HEK293 (cell line): ENCODE data around the gene FAAP100.
A peak's percentile ranks its signal among the peaks of the same experiment; 100 is the strongest.

Experiments
- CTCF ChIA-PET: fragments of 350-600 bp; formaldehyde crosslinking; extraction: SDS; loops from one replicate; lab custom pipeline; 2021; ENCODE audit warnings: antibody characterized with exemption; lab: Yijun Ruan, JAX
- POLR2A ChIA-PET: fragments of 300-600 bp; formaldehyde crosslinking; extraction: SDS; loops from one replicate; lab custom pipeline; 2020; ENCODE audit warnings: antibody characterized with exemption, inconsistent platforms; lab: Yijun Ruan, JAX
- H3K27ac ChIP-seq: fragments of 200-500 bp; sonication (Bioruptor generic); 2 replicates; pipeline ENCODE4 v1.5.1; 2014; ENCODE audit warnings: low read depth, low read length, control low read depth, inconsistent platforms; ENCODE audit errors: extremely low read depth
- H3K36me3 ChIP-seq, 2 experiments: fragments of 200-500 bp in 1 of 2; sonication (Bioruptor generic) in 1 of 2; 1 replicate in 1 of 2; 2 replicates in 1 of 2; pipeline ENCODE4 v1.5.1; 2014 to 2017; ENCODE audit warnings: inconsistent platforms in 2 of 2, low read length in 2 of 2; ENCODE audit not compliant: control insufficient read depth in 2 of 2, insufficient read depth in 1 of 2
- H3K4me1 ChIP-seq: fragments of 200-500 bp; sonication (Bioruptor generic); 2 replicates; pipeline ENCODE4 v1.5.1; 2014; ENCODE audit warnings: mild to moderate bottlenecking, low read length, inconsistent platforms; ENCODE audit not compliant: control insufficient read depth, insufficient read depth
- H3K4me3 ChIP-seq: 2 replicates; pipeline ENCODE4 v1.5.1; 2011; ENCODE audit warnings: low read depth, mild to moderate bottlenecking, control low read depth, low read length, moderate library complexity
- H3K9me3 ChIP-seq: fragments of 200-500 bp; sonication (Bioruptor generic); 2 replicates; pipeline ENCODE4 v1.5.1; 2014; ENCODE audit warnings: low read depth, low read length, inconsistent platforms; ENCODE audit not compliant: control insufficient read depth, insufficient read depth
- BCL11A ChIP-seq: fragments of 450-650 bp; formaldehyde crosslinking; IDR thresholded peaks from 2 replicates; pipeline ENCODE4 v1.5.1; 2016; ENCODE audit warnings: low read depth, missing biosample characterization, missing genetic modification characterization
- BCL11B ChIP-seq: fragments of 450-650 bp; formaldehyde crosslinking; IDR thresholded peaks from 2 replicates; pipeline ENCODE4 v1.5.1; 2016; ENCODE audit warnings: low read depth, missing biosample characterization, missing genetic modification characterization
- EGR2 ChIP-seq: fragments of 450-650 bp; formaldehyde crosslinking; IDR thresholded peaks from 2 replicates; pipeline ENCODE4 v1.5.1; 2016; ENCODE audit warnings: low read depth, missing biosample characterization, missing genetic modification characterization
- KLF16 ChIP-seq: fragments of 450-650 bp; formaldehyde crosslinking; IDR thresholded peaks from 2 replicates; pipeline ENCODE4 v1.5.1; 2017; ENCODE audit warnings: missing biosample characterization, missing genetic modification characterization
- KLF7 ChIP-seq: fragments of 450-650 bp; formaldehyde crosslinking; IDR thresholded peaks from 2 replicates; pipeline ENCODE4 v1.5.1; 2016; ENCODE audit warnings: missing biosample characterization, missing genetic modification characterization, borderline replicate concordance
- KLF9 ChIP-seq: fragments of 450-650 bp; formaldehyde crosslinking; IDR thresholded peaks from 2 replicates; pipeline ENCODE4 v1.5.1; 2016; ENCODE audit warnings: missing biosample characterization, missing genetic modification characterization, low read depth
- SP2 ChIP-seq: fragments of 450-650 bp; formaldehyde crosslinking; IDR thresholded peaks from 2 replicates; pipeline ENCODE4 v1.5.1; 2016; ENCODE audit warnings: missing biosample characterization, missing genetic modification characterization
- ZBTB20 ChIP-seq: fragments of 450-650 bp; formaldehyde crosslinking; IDR thresholded peaks from 2 replicates; pipeline ENCODE4 v1.5.1; 2016; ENCODE audit warnings: missing biosample characterization, missing genetic modification characterization
- ZBTB8A ChIP-seq: fragments of 450-650 bp; formaldehyde crosslinking; IDR thresholded peaks from 2 replicates; pipeline ENCODE4 v1.5.1; 2016; ENCODE audit warnings: missing biosample characterization, missing genetic modification characterization
- ZFHX2 ChIP-seq: fragments of 450-650 bp; formaldehyde crosslinking; conservative IDR thresholded peaks from 2 replicates; pipeline ENCODE4 v1.5.1; 2016; ENCODE audit warnings: missing biosample characterization, missing genetic modification characterization
- ZNF16 ChIP-seq: fragments of 450-650 bp; formaldehyde crosslinking; IDR thresholded peaks from 2 replicates; pipeline ENCODE4 v1.5.1; 2016; ENCODE audit warnings: low read depth, missing biosample characterization, missing genetic modification characterization
- ZNF184 ChIP-seq: fragments of 450-650 bp; IDR thresholded peaks from 2 replicates; pipeline ENCODE4 v1.5.1; 2018; ENCODE audit warnings: missing biosample characterization, mild to moderate bottlenecking, missing genetic modification characterization
- ZNF221 ChIP-seq: fragments of 450-650 bp; formaldehyde crosslinking; IDR thresholded peaks from 2 replicates; pipeline ENCODE4 v1.5.1; 2017; ENCODE audit warnings: missing biosample characterization, missing genetic modification characterization, borderline replicate concordance
- ZNF324 ChIP-seq: fragments of 450-650 bp; formaldehyde crosslinking; IDR thresholded peaks from 2 replicates; pipeline ENCODE4 v1.5.1; 2016; ENCODE audit warnings: missing biosample characterization, missing genetic modification characterization
- ZNF501 ChIP-seq: fragments of 450-650 bp; formaldehyde crosslinking; IDR thresholded peaks from 2 replicates; pipeline ENCODE4 v1.5.1; 2016; ENCODE audit warnings: missing biosample characterization, missing genetic modification characterization
- ZNF510 ChIP-seq: fragments of 450-650 bp; formaldehyde crosslinking; IDR thresholded peaks from 2 replicates; pipeline ENCODE4 v1.5.1; 2018; ENCODE audit warnings: mild to moderate bottlenecking, missing genetic modification characterization, missing biosample characterization; ENCODE audit not compliant: insufficient replicate concordance
- ZNF600 ChIP-seq: fragments of 450-650 bp; formaldehyde crosslinking; IDR thresholded peaks from 2 replicates; pipeline ENCODE4 v1.5.1; 2016; ENCODE audit warnings: missing biosample characterization, missing genetic modification characterization
- TF ChIP-seq, protein P1 (sequence below): fragments of 450-650 bp; formaldehyde crosslinking; IDR thresholded peaks from 2 replicates; pipeline ENCODE4 v1.5.1; 2016; ENCODE audit warnings: missing biosample characterization, missing genetic modification characterization
- TF ChIP-seq, protein P2 (sequence below): fragments of 450-650 bp; formaldehyde crosslinking; optimal IDR thresholded peaks from 2 replicates; pipeline ENCODE3; 2016; ENCODE audit warnings: missing biosample characterization, mild to moderate bottlenecking, missing genetic modification characterization
- TF ChIP-seq, protein P3 (sequence below): fragments of 450-650 bp; formaldehyde crosslinking; IDR thresholded peaks from 2 replicates; pipeline ENCODE4; 2016; ENCODE audit warnings: missing biosample characterization, missing genetic modification characterization
- TF ChIP-seq, protein P4 (sequence below): sonication (generic); formaldehyde crosslinking; IDR thresholded peaks from 2 replicates; pipeline ENCODE4 v1.8.1; 2022; ENCODE audit warnings: mild to moderate bottlenecking, moderate library complexity, missing genetic modification reagents
- TF ChIP-seq, protein P5 (sequence below): fragments of 450-650 bp; formaldehyde crosslinking; IDR thresholded peaks from 2 replicates; pipeline ENCODE4 v1.5.1; 2016; ENCODE audit warnings: missing biosample characterization, missing genetic modification characterization

The FAAP100 gene

DNA sequence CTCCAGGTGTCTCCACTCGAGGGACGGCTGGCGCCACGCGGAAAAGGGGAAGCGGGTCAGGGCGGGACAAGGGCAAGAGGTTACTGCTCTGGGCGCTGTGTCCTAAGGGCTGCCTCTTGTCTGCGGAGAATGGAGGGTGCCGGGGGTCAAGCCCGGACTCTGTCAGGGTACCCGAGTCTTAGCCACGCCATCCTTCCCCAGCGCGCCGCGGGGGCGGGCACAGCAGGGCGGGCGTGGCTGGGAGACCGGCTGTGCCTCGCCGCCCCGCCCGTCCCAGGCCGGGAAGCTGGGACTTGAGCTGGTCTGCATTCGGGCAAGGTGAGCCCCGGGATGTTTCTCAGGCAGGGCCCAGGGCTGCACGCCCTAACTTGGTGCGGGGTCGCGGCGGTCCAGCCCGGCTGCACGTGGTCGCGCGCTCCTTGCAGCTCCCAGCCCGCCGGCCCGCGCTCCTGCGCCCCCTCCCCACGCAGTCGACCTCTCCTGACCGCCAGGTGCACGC is 33.3 kb downstream of the FAAP100 start (continued):
- TF ChIP-seq ZNF184 (tag by site-specific recombination) (no peak), ZNF501 (tag by site-specific recombination) (no peak), BCL11A (0 out of 2 replicates have a peak, but pooled peaks have one; percentile 34), ZNF510 (tag by site-specific recombination) (no peak), ZNF221 (tag by site-specific recombination) (no peak), BCL11B (tag by site-specific recombination) (0 out of 2 replicates have a peak, but pooled peaks have one; percentile 1), ZBTB20 (tag by site-specific recombination) (0 out of 2 replicates have a peak, but pooled peaks have one; percentile 49), KLF7 (tag by site-specific recombination) (peak; percentile 59; the same call in 1 of the 2 replicates), ZFHX2 (tag by site-specific recombination) (peak; percentile 40), KLF9 (peak; percentile 63; the same call in 1 of the 2 replicates), ZNF324 (tag by site-specific recombination) (no peak), ZNF600 (tag by site-specific recombination) (no peak; the same call in 1 of the 2 replicates), ZNF16 (tag by site-specific recombination) (no peak), ZBTB8A (tag by site-specific recombination) (peak; percentile 46; the same call in 1 of the 2 replicates), SP2 (peak; percentile 42)
- TF ChIP-seq, protein P1, sequence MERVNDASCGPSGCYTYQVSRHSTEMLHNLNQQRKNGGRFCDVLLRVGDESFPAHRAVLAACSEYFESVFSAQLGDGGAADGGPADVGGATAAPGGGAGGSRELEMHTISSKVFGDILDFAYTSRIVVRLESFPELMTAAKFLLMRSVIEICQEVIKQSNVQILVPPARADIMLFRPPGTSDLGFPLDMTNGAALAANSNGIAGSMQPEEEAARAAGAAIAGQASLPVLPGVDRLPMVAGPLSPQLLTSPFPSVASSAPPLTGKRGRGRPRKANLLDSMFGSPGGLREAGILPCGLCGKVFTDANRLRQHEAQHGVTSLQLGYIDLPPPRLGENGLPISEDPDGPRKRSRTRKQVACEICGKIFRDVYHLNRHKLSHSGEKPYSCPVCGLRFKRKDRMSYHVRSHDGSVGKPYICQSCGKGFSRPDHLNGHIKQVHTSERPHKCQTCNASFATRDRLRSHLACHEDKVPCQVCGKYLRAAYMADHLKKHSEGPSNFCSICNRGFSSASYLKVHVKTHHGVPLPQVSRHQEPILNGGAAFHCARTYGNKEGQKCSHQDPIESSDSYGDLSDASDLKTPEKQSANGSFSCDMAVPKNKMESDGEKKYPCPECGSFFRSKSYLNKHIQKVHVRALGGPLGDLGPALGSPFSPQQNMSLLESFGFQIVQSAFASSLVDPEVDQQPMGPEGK = peak; percentile 34; the same call in 1 of the 2 replicates
- TF ChIP-seq, protein P2, sequence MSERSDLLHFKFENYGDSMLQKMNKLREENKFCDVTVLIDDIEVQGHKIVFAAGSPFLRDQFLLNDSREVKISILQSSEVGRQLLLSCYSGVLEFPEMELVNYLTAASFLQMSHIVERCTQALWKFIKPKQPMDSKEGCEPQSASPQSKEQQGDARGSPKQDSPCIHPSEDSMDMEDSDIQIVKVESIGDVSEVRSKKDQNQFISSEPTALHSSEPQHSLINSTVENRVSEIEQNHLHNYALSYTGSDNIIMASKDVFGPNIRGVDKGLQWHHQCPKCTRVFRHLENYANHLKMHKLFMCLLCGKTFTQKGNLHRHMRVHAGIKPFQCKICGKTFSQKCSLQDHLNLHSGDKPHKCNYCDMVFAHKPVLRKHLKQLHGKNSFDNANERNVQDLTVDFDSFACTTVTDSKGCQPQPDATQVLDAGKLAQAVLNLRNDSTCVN (tag by site-specific recombination) = peak; percentile 56

DNA sequence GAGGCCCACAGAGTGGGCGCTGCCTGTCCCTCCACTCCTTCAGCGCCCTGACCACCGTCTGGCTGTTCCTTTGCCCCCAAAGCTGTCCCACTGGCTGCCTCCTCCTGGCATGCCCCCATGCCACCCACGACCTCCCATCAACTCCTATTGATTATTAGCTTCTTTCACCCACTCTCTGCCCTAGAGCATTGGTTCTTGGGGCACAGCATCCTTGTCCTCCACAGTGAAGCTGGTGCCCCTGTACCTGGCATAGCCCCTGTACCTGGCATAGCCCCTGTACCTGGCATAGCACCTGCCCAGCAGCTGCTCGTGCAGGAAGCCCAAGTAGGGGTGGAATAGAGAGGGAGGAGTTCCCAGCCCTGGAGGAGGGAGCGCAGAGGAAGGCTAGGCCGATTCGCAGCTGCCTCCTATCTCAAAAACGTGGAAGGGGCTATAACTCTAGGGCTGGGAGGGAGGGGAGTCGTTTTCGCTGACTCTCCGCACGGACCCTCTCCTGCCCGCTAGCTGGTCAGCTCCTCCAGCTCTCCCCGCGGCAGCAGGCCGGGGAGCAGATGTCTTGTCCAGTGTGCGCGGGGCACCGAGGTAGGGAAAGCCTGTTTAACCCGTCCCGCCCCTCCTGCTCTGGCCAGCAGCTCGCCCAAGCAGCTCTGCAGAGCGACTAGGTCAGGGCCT is 33.9 kb downstream of the FAAP100 start:
- no peaks in the 10 kb centered on the region for H3K9me3 ChIP-seq
- CTCF ChIA-PET = interaction anchor here (0.6 to 3.6 kb wide), 10 partner anchors 9 to 317 kb away, joined by 3 to 25 read pairs (median 3); no protein-coding TSS in a partner anchor
- no peaks in the 10 kb centered on the region for H3K36me3 ChIP-seq
- TF ChIP-seq EGR2 (peak; percentile 67; the same call in 1 of the 2 replicates), BCL11B (tag by site-specific recombination) (0 out of 2 replicates have a peak, but pooled peaks have one; percentile 37), KLF16 (tag by site-specific recombination) (no peak), ZFHX2 (tag by site-specific recombination) (peak; percentile 78)
- TF ChIP-seq, protein P3, sequence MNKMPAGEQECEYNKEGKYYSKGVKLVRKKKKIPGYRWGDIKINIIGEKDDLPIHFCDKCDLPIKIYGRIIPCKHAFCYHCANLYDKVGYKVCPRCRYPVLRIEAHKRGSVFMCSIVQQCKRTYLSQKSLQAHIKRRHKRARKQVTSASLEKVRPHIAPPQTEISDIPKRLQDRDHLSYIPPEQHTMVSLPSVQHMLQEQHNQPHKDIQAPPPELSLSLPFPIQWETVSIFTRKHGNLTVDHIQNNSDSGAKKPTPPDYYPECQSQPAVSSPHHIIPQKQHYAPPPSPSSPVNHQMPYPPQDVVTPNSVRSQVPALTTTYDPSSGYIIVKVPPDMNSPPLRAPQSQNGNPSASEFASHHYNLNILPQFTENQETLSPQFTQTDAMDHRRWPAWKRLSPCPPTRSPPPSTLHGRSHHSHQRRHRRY = no peak
- TF ChIP-seq, protein P4, sequence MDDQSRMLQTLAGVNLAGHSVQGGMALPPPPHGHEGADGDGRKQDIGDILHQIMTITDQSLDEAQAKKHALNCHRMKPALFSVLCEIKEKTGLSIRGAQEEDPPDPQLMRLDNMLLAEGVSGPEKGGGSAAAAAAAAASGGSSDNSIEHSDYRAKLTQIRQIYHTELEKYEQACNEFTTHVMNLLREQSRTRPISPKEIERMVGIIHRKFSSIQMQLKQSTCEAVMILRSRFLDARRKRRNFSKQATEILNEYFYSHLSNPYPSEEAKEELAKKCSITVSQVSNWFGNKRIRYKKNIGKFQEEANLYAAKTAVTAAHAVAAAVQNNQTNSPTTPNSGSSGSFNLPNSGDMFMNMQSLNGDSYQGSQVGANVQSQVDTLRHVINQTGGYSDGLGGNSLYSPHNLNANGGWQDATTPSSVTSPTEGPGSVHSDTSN (CRISPR knock-in tag) = peak; percentile 8; the same call in 1 of the 2 replicates
- TF ChIP-seq, protein P5, sequence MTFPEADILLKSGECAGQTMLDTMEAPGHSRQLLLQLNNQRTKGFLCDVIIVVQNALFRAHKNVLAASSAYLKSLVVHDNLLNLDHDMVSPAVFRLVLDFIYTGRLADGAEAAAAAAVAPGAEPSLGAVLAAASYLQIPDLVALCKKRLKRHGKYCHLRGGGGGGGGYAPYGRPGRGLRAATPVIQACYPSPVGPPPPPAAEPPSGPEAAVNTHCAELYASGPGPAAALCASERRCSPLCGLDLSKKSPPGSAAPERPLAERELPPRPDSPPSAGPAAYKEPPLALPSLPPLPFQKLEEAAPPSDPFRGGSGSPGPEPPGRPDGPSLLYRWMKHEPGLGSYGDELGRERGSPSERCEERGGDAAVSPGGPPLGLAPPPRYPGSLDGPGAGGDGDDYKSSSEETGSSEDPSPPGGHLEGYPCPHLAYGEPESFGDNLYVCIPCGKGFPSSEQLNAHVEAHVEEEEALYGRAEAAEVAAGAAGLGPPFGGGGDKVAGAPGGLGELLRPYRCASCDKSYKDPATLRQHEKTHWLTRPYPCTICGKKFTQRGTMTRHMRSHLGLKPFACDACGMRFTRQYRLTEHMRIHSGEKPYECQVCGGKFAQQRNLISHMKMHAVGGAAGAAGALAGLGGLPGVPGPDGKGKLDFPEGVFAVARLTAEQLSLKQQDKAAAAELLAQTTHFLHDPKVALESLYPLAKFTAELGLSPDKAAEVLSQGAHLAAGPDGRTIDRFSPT (tag by site-specific recombination) = peak; percentile 79
- POLR2A ChIA-PET = interaction anchor here (0.6 to 4.4 kb wide), 15 partner anchors 10 to 295 kb away, joined by 3 to 42 read pairs (median 4); partner anchors contain the start of genes ARL16, CEP131, FAAP100 and HGS
- no peak overlapping the region for H3K4me3 ChIP-seq
- peaks cover 14% of the 10 kb centered on the region for H3K4me1 ChIP-seq
- H3K27ac ChIP-seq = peak overlapping the region; percentile 59; the same call in 1 of the 2 replicates
